Measurements from ENCODE around the gene SUSD3. TPM values are rescaled to one million over a fixed set of nuclear protein-coding genes. Genes with fewer than 3 reads are reported as not detected.
"Not testable (repeated sequence)": the region's sequence is repeated elsewhere in the genome, so short reads cannot be mapped to it uniquely, and the experiment has no call there.

Gene SUSD3
- total RNA-seq, 1 experiment from 2014 or later: 9.0 TPM

- H2AFZ ChIP-seq (ENCODE audit: low read length): no peak overlapping the region
- no peak overlapping the region for H2BK5ac ChIP-seq (ENCODE audit: insufficient read length, low read length)
- Mint-ChIP-seq H3K4me3 (no peak overlapping the region), H3K27ac (peak overlapping the region in 1 of 3 experiments; percentile 55; a peak in 1 of 7 replicates), H3K4me1 (peaks cover 18 to 28% of the 10 kb centered on the region in 2 experiments), H3K36me3 (ENCODE audit: insufficient read depth in 1 of 3, low read depth in 3 of 3) (0 out of 7 replicates have a peak, but pooled peaks cover 0 to under 1% (median 0%) of the 10 kb centered on the region in 3 experiments), H3K9me3 (no peaks in the 10 kb centered on the region), H3K27me3 (ENCODE audit: low read depth) (no peaks in the 10 kb centered on the region; the same call in 1 of the 2 replicates)
- no peaks in the 10 kb centered on the region for H3K9me3 ChIP-seq (ENCODE audit: control insufficient read depth, low read depth, low read length)
- no peak for DNase-seq
- no peak overlapping the region for H3K4ac ChIP-seq (ENCODE audit: low read depth, low read length)
- no peaks in the 10 kb centered on the region for H3K79me2 ChIP-seq (ENCODE audit: insufficient read depth, low read length)
- no peak overlapping the region for H4K5ac ChIP-seq (ENCODE audit: insufficient read length, low read depth, low read length)
- no peak overlapping the region for H3K27ac ChIP-seq (ENCODE audit: insufficient read length, low read depth, low read length)
- H2BK15ac ChIP-seq (ENCODE audit: low read depth, low read length): no peak overlapping the region
- H3K4me1 ChIP-seq (ENCODE audit: insufficient read depth, low read length): no peaks in the 10 kb centered on the region
- no peak overlapping the region for H2BK20ac ChIP-seq (ENCODE audit: low read depth, low read length, poor library complexity, severe bottlenecking)
- TF ChIP-seq, protein P1, sequence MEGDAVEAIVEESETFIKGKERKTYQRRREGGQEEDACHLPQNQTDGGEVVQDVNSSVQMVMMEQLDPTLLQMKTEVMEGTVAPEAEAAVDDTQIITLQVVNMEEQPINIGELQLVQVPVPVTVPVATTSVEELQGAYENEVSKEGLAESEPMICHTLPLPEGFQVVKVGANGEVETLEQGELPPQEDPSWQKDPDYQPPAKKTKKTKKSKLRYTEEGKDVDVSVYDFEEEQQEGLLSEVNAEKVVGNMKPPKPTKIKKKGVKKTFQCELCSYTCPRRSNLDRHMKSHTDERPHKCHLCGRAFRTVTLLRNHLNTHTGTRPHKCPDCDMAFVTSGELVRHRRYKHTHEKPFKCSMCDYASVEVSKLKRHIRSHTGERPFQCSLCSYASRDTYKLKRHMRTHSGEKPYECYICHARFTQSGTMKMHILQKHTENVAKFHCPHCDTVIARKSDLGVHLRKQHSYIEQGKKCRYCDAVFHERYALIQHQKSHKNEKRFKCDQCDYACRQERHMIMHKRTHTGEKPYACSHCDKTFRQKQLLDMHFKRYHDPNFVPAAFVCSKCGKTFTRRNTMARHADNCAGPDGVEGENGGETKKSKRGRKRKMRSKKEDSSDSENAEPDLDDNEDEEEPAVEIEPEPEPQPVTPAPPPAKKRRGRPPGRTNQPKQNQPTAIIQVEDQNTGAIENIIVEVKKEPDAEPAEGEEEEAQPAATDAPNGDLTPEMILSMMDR (conservative IDR thresholded peaks at IDR 0.05): no peak
- no peak overlapping the region for H3K9ac ChIP-seq (ENCODE audit: extremely low read depth, insufficient read length, low read length)
- peak overlapping the region; percentile 10 for H3K18ac ChIP-seq (ENCODE audit: insufficient read length, low read depth, low read length)
- no peak overlapping the region for H3K56ac ChIP-seq (ENCODE audit: insufficient read length, low read depth, low read length)
- H3K79me1 ChIP-seq (ENCODE audit: insufficient read depth, low read depth, low read length, poor library complexity, severe bottlenecking): no peaks in the 10 kb centered on the region
- H3K14ac ChIP-seq (ENCODE audit: insufficient read depth, low read length): no peak overlapping the region; the same call in 1 of the 2 replicates
- no peak overlapping the region for H4K8ac ChIP-seq (replicated peaks; ENCODE audit: insufficient read length, low read depth, low read length)
- no peak overlapping the region for H3K4me2 ChIP-seq (ENCODE audit: insufficient read depth, insufficient read length, low read length)
- no peak overlapping the region for H2AK5ac ChIP-seq (ENCODE audit: insufficient read length, low read length)
- no peaks in the 10 kb centered on the region for H3K27me3 ChIP-seq (ENCODE audit: insufficient read depth, low read length)
- no peak overlapping the region for H3K23ac ChIP-seq (ENCODE audit: insufficient read length, low read depth, low read length)
- H3K23me2 ChIP-seq (ENCODE audit: insufficient read length, low read depth, low read length, poor library complexity, severe bottlenecking): no peaks in the 10 kb centered on the region
- H4K91ac ChIP-seq (ENCODE audit: insufficient read length, low read depth, low read length): no peak overlapping the region
- no peak overlapping the region for H3T11ph ChIP-seq (ENCODE audit: low read length)
- no peak overlapping the region for H2BK12ac ChIP-seq (ENCODE audit: insufficient read length, low read depth, low read length)
- WGBS (ENCODE audit: extremely low coverage, insufficient read length, low lambda C conversion rate): no CpG with 5 or more reads among the region's 17 CpGs
- H2BK120ac ChIP-seq (ENCODE audit: low read depth, low read length, poor library complexity, severe bottlenecking): no peak overlapping the region
- no peaks in the 10 kb centered on the region for H4K20me1 ChIP-seq (ENCODE audit: control insufficient read depth, insufficient read depth, insufficient read length)
Measured at GRCh38 chr9:93116072-93116961, 57.8 kb downstream of the SUSD3 start.

DNA sequence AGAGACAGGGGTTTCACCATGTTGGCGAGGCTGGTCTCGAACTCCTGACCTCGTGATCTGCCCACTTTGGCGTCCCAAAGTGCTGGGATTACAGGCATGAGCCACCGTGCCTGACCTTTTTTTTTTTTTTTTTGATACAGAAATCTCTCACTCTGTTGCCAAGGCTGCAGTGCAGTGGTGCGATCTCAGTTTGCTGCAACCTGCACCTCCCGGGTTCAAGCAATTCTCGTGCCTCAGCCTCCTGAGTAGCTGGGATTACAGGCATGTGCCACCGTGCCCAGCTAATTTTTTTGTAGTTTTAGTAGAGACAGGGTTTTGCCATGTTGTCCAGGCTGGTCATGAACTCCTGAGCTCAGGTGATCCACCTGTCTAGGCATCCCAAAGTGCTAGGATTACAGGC is 59.0 kb downstream of the SUSD3 start:
- not testable (repeated sequence) for H3K79me1 ChIP-seq (ENCODE audit: insufficient read depth, low read depth, low read length, poor library complexity, severe bottlenecking); H3K79me2 ChIP-seq (ENCODE audit: insufficient read depth, low read length); H3K14ac ChIP-seq (ENCODE audit: insufficient read depth, low read length); H3K27ac Mint-ChIP-seq; H3K4me2 ChIP-seq (ENCODE audit: insufficient read depth, insufficient read length, low read length); DNase-seq; H2BK12ac ChIP-seq (ENCODE audit: insufficient read length, low read depth, low read length); H4K5ac ChIP-seq (ENCODE audit: insufficient read length, low read depth, low read length); H3K36me3 Mint-ChIP-seq (ENCODE audit: insufficient read depth in 1 of 3, low read depth in 3 of 3); H3K4me3 Mint-ChIP-seq; H3K18ac ChIP-seq (ENCODE audit: insufficient read length, low read depth, low read length); H2BK15ac ChIP-seq (ENCODE audit: low read depth, low read length); H3K9me3 Mint-ChIP-seq; H4K91ac ChIP-seq (ENCODE audit: insufficient read length, low read depth, low read length); H2AFZ ChIP-seq (ENCODE audit: low read length); H3K27me3 ChIP-seq (ENCODE audit: insufficient read depth, low read length); H2BK120ac ChIP-seq (ENCODE audit: low read depth, low read length, poor library complexity, severe bottlenecking); H2BK5ac ChIP-seq (ENCODE audit: insufficient read length, low read length); H3K9me3 ChIP-seq (ENCODE audit: control insufficient read depth, low read depth, low read length); H3K4me1 ChIP-seq (ENCODE audit: insufficient read depth, low read length); H3K4ac ChIP-seq (ENCODE audit: low read depth, low read length); H3K23me2 ChIP-seq (ENCODE audit: insufficient read length, low read depth, low read length, poor library complexity, severe bottlenecking); H2AK5ac ChIP-seq (ENCODE audit: insufficient read length, low read length); H3K9ac ChIP-seq (ENCODE audit: extremely low read depth, insufficient read length, low read length); H3T11ph ChIP-seq (ENCODE audit: low read length); H2BK20ac ChIP-seq (ENCODE audit: low read depth, low read length, poor library complexity, severe bottlenecking); H3K27me3 Mint-ChIP-seq (ENCODE audit: low read depth); H3K27ac ChIP-seq (ENCODE audit: insufficient read length, low read depth, low read length); H3K56ac ChIP-seq (ENCODE audit: insufficient read length, low read depth, low read length); H4K20me1 ChIP-seq (ENCODE audit: control insufficient read depth, insufficient read depth, insufficient read length); H3K23ac ChIP-seq (ENCODE audit: insufficient read length, low read depth, low read length); H4K8ac ChIP-seq (replicated peaks; ENCODE audit: insufficient read length, low read depth, low read length)
- H3K4me1 Mint-ChIP-seq: peaks cover 18 to 28% of the 10 kb centered on the region in 2 experiments
- no CpG with 5 or more reads among the region's 9 CpGs for WGBS (ENCODE audit: extremely low coverage, insufficient read length, low lambda C conversion rate)

Measured in H9 (cell line).